HepG2 (cell line): Measurements from ENCODE around the gene KRT38. TPM values are rescaled to one million over a fixed set of nuclear protein-coding genes. Genes with fewer than 3 reads are reported as not detected.

Experiments used
- ATAC-seq: fragments of 200-7000 bp; cut with Tn5 transposase; 3 replicates; pipeline ENCODE4 v1.9.1; 2020; ENCODE audit warnings: mild to moderate bottlenecking, moderate library complexity
- BruUV-seq: library from RNA; stranded (reverse); fragments of 400-500 nt; replicated peaks from 2 replicates; lab custom pipeline; 2021; lab: Mats Ljungman, UMichigan
- CTCF ChIA-PET: fragments of 300-600 bp; formaldehyde crosslinking; extraction: SDS; loops from one replicate; lab custom pipeline; 2021; ENCODE audit warnings: low total read pairs, inconsistent platforms, low intra/inter-chr PET ratio; lab: Yijun Ruan, JAX
- POLR2A ChIA-PET: fragments of 350-600 bp; sonication (Branson Sonifier 250); formaldehyde crosslinking; loops from one replicate; lab custom pipeline; 2020; ENCODE audit warnings: antibody characterized with exemption, inconsistent platforms; lab: Yijun Ruan, JAX
- DNase-seq: peaks from one replicate; pipeline ENCODE4 v3.0.0-alpha.2; 2015; ENCODE audit warnings: low spot score
- FAIRE-seq: peaks from 3 replicates; lab custom pipeline; 2011; peaks lifted over from hg19 to GRCh38; lab: Jason Lieb, UNC
- H2AFZ ChIP-seq: one replicate; pipeline ENCODE4 v1.6.1; 2011; ENCODE audit warnings: low read length, inconsistent platforms
- H3K27ac ChIP-seq: fragments of 300-600 bp; 3 replicates; pipeline ENCODE4 v1.8.0; 2011; ENCODE audit warnings: mixed run types, mild to moderate bottlenecking, mixed read lengths, low read length, inconsistent platforms; ENCODE audit not compliant: insufficient read depth; ENCODE audit errors: extremely low read length
- H3K27me3 ChIP-seq, 2 experiments: fragments of 200-600 bp in 1 of 2; 2 replicates in 1 of 2; 3 replicates in 1 of 2; pipeline versions ENCODE4 v1.6.0 to v1.8.0; 2011; ENCODE audit warnings: low read length in 2 of 2, mild to moderate bottlenecking in 2 of 2, moderate library complexity in 2 of 2, inconsistent platforms in 1 of 2; ENCODE audit not compliant: insufficient read depth in 2 of 2, control insufficient read depth in 1 of 2
- H3K36me3 ChIP-seq, 2 experiments: fragments of 200-600 bp in 1 of 2; replicated peaks in 1 of 2; 2 replicates in 1 of 2; 3 replicates in 1 of 2; pipeline versions ENCODE4 v1.5.1 to v1.8.0; 2011; ENCODE audit warnings: low read length in 2 of 2, inconsistent platforms in 1 of 2; ENCODE audit not compliant: insufficient read depth in 2 of 2, control insufficient read depth in 1 of 2
- H3K4me1 ChIP-seq: 2 replicates; pipeline ENCODE4 v1.5.1; 2012; ENCODE audit warnings: low read length, inconsistent platforms; ENCODE audit not compliant: insufficient read depth
- H3K4me2 ChIP-seq: 2 replicates; pipeline ENCODE4 v1.6.0; 2011; ENCODE audit warnings: low read depth, low read length, inconsistent platforms
- H3K4me3 ChIP-seq, 3 experiments: fragments of 200-600 bp in 1 of 3; sonication (generic), shearing (Covaris generic) in 1 of 3; replicated peaks in 1 of 3; 2 replicates each; pipeline ENCODE4 v1.5.1; 2011 to 2016; ENCODE audit warnings: low read length in 3 of 3, inconsistent platforms in 2 of 3, low read depth in 2 of 3, mild to moderate bottlenecking in 2 of 3, control low read depth in 1 of 3, mixed read lengths in 1 of 3; ENCODE audit not compliant: insufficient read depth in 1 of 3
- H3K79me2 ChIP-seq: one replicate; pipeline ENCODE4 v1.6.1; 2011; ENCODE audit warnings: low read length, inconsistent platforms; ENCODE audit not compliant: insufficient read depth
- H3K9ac ChIP-seq: 2 replicates; pipeline ENCODE4 v1.6.0; 2011; ENCODE audit warnings: mild to moderate bottlenecking, low read depth, low read length, inconsistent platforms; ENCODE audit not compliant: insufficient read depth
- H3K9me3 ChIP-seq: 2 replicates; pipeline ENCODE4 v1.5.1; 2012; ENCODE audit warnings: mild to moderate bottlenecking, low read length
- H4K20me1 ChIP-seq: 2 replicates; pipeline ENCODE4 v1.6.0; 2011; ENCODE audit warnings: inconsistent platforms, mild to moderate bottlenecking, low read length, moderate library complexity; ENCODE audit not compliant: insufficient read depth
- ETV6 ChIP-seq: sonication (generic); formaldehyde crosslinking; conservative IDR thresholded peaks from 2 replicates; pipeline ENCODE4 v1.4.0; 2020; ENCODE audit warnings: missing genetic modification reagents
- JUND ChIP-seq: sonication (generic); formaldehyde crosslinking; IDR thresholded peaks from 2 replicates; pipeline ENCODE4 v1.8.0; 2022; ENCODE audit warnings: mild to moderate bottlenecking, missing genetic modification reagents
- PRPF4 ChIP-seq: fragments of 200-400 bp; formaldehyde crosslinking; IDR thresholded peaks from 2 replicates; pipeline ENCODE4 v1.6.1; 2016; ENCODE audit warnings: low read length, low read depth; ENCODE audit not compliant: poor library complexity, severe bottlenecking
- TBX3 ChIP-seq: fragments of 450-650 bp; IDR thresholded peaks from 2 replicates; pipeline ENCODE4 v1.6.1; 2017; ENCODE audit warnings: antibody characterized with exemption, mild to moderate bottlenecking, inconsistent platforms, borderline replicate concordance
- ZFAT ChIP-seq: sonication (generic); formaldehyde crosslinking; conservative IDR thresholded peaks from 2 replicates; pipeline ENCODE4 v1.8.1; 2023; ENCODE audit warnings: missing genetic modification reagents, inconsistent platforms
- ZFP82 ChIP-seq: sonication (generic); formaldehyde crosslinking; IDR thresholded peaks from 2 replicates; pipeline ENCODE4 v1.5.1; 2020; ENCODE audit warnings: mild to moderate bottlenecking, missing genetic modification reagents, borderline replicate concordance
- ZNF558 ChIP-seq: sonication (generic); formaldehyde crosslinking; IDR thresholded peaks from 2 replicates; pipeline ENCODE4 v1.9.0; 2022; ENCODE audit warnings: mild to moderate bottlenecking, missing genetic modification reagents, borderline replicate concordance
- WGBS: methylation state at CpG from one replicate; pipeline ENCODE4 v1.1.6; 2017; ENCODE audit warnings: low lambda C conversion rate; 5-methylcytosine and 5-hydroxymethylcytosine counted together
- in situ Hi-C: cut with HindIII; loops from 2 replicates; pipeline ENCODE4 v1.10.0; 2017; ENCODE audit warnings: low pct_unique_long_range_greater_than_20kb; ENCODE audit not compliant: extremely low pct_ligation_motif_present
- intact Hi-C: fragments of 100-400 bp; cut with micrococcal nuclease; formaldehyde crosslinking; loops from one replicate; pipeline ENCODE4 v1.10.0; 2022; ENCODE audit not compliant: unreplicated experiment
- polyA plus RNA-seq, 8 experiments: library from polyadenylated mRNA; depleted of rRNA in 3 of 8; stranded (reverse) in 7 of 8; unstranded in 1 of 8; fragments of >200 nt; fragmentation: Illumina TruSeq in 4 of 8; extraction: Trizol in 4 of 8; gene quantifications; 2 replicates each; pipeline versions ENCODE4 v1.2.1 to v1.2.3, GENCODE V29; 2011 to 2016; ENCODE audit warnings: low read depth in 4 of 8, missing spikeins in 1 of 8, mixed read lengths in 1 of 8; ENCODE audit not compliant: insufficient read depth in 1 of 8
- total RNA-seq, 5 experiments: library from RNA; depleted of rRNA; stranded (reverse); fragments of >200 nt; fragmentation: Illumina TruSeq; extraction: Trizol; gene quantifications; 2 replicates each; pipeline ENCODE4 v1.2.3, GENCODE V29; 2016; ENCODE audit warnings: low read depth in 1 of 5
- TF ChIP-seq, protein P1 (sequence below): sonication (generic); formaldehyde crosslinking; IDR thresholded peaks from 2 replicates; pipeline ENCODE4 v1.8.1; 2022; ENCODE audit warnings: mild to moderate bottlenecking, missing genetic modification reagents
- TF ChIP-seq, protein P2 (sequence below): IDR thresholded peaks from 2 replicates; pipeline ENCODE4 v1.6.1; 2012; ENCODE audit warnings: low read depth, low read length, improper control_type of control experiment

KRT38 gene
- total and polyA plus RNA-seq, 2 of the 13 experiments (the other 11 are each of a cell fraction or from before 2014, with no cell fraction given): not detected

DNA sequence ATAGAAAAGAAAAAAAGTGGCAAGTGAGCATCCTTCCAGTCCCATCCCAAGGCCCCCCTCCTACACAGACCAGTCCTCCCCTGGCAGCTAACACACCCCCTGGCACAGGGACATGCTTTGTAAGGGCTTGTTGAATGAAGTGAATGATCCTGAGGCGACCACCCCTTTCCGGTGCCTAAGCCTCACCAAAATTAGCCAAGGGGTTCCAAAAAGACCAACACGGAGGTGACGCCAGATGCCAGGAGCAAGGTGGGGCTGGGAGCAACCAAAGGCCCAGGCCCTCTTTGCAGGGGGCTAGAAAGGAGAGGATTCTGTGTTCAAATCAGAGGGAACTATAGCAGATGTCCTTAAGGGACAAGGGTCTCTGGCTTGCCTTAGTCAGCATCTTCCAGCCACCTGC is 34.6 kb upstream of the KRT38 start:
- CTCF ChIA-PET: no interaction called here
- WGBS: 44% methylated on average over 4 of the region's 4 CpGs

More for the DNA sequence above, 34.6 kb upstream of the KRT38 start:
- Histone ChIP-seq H3K4me2 (no peak overlapping the region), H3K9me3 (no peaks in the 10 kb centered on the region), H4K20me1 (no peaks in the 10 kb centered on the region), H3K4me3 (no peak overlapping the region), H3K9ac (no peak overlapping the region), H3K27me3 (peaks cover 2 to 28% of the 10 kb centered on the region in 2 experiments; a peak in 3 of 5 replicates), H3K36me3 (no peaks in the 10 kb centered on the region), H3K27ac (no peak overlapping the region), H3K79me2 (no peaks in the 10 kb centered on the region), H3K4me1 (no peaks in the 10 kb centered on the region), H2AFZ (no peak overlapping the region)
- no peak for DNase-seq
- ATAC-seq: no peak
- in situ Hi-C loops: no loop called here
- FAIRE-seq: no peak
- no TSS peak for BruUV-seq
- intact Hi-C loops: no loop called here
- TF ChIP-seq, protein P1, sequence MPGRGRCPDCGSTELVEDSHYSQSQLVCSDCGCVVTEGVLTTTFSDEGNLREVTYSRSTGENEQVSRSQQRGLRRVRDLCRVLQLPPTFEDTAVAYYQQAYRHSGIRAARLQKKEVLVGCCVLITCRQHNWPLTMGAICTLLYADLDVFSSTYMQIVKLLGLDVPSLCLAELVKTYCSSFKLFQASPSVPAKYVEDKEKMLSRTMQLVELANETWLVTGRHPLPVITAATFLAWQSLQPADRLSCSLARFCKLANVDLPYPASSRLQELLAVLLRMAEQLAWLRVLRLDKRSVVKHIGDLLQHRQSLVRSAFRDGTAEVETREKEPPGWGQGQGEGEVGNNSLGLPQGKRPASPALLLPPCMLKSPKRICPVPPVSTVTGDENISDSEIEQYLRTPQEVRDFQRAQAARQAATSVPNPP: no peak
- no peak for TF ChIP-seq ZFAT (CRISPR knock-in tag)
- no peak for TF ChIP-seq ZFP82 (CRISPR knock-in tag)
- TF ChIP-seq TBX3: no peak
- no peak for TF ChIP-seq PRPF4
- TF ChIP-seq JUND (CRISPR knock-in tag): no peak
- TF ChIP-seq ETV6 (CRISPR knock-in tag): no peak
- no peak for TF ChIP-seq ZNF558 (CRISPR knock-in tag)
- TF ChIP-seq, protein P2, sequence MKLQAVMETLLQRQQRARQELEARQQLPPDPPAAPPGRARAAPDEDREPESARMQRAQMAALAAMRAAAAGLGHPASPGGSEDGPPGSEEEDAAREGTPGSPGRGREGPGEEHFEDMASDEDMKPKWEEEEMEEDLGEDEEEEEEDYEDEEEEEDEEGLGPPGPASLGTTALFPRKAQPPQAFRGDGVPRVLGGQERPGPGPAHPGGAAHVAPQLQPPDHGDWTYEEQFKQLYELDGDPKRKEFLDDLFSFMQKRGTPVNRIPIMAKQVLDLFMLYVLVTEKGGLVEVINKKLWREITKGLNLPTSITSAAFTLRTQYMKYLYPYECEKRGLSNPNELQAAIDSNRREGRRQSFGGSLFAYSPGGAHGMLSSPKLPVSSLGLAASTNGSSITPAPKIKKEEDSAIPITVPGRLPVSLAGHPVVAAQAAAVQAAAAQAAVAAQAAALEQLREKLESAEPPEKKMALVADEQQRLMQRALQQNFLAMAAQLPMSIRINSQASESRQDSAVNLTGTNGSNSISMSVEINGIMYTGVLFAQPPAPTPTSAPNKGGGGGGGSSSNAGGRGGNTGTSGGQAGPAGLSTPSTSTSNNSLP: no peak
- TF ChIP-seq, all 625 proteins: peak for 0
- POLR2A ChIA-PET: no interaction called here
